ENCODE results near the gene GNGT2.

DNA sequence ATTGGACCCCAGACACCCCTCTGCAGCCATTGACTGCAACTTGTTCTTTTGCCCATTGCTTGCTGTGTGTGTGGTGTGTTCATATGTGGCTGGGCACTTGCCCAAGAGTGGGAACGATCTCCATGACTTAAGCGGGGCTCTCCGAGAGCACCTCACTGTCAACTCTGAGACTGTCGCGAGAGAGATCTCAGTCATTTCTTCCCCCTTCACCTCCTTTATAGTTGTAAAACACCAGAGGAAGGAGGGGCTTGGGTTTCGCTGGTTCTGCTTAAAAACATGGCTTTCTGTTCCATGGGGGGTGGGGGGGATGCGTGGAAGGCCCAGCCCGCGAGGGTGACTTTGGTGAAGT lies 12.8 kb upstream of the GNGT2 start:
- TF ChIP-seq POLR2A (IDR thresholded peaks at IDR 0.05), result no peak
- TF ChIP-seq, protein P1, sequence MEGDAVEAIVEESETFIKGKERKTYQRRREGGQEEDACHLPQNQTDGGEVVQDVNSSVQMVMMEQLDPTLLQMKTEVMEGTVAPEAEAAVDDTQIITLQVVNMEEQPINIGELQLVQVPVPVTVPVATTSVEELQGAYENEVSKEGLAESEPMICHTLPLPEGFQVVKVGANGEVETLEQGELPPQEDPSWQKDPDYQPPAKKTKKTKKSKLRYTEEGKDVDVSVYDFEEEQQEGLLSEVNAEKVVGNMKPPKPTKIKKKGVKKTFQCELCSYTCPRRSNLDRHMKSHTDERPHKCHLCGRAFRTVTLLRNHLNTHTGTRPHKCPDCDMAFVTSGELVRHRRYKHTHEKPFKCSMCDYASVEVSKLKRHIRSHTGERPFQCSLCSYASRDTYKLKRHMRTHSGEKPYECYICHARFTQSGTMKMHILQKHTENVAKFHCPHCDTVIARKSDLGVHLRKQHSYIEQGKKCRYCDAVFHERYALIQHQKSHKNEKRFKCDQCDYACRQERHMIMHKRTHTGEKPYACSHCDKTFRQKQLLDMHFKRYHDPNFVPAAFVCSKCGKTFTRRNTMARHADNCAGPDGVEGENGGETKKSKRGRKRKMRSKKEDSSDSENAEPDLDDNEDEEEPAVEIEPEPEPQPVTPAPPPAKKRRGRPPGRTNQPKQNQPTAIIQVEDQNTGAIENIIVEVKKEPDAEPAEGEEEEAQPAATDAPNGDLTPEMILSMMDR (IDR thresholded peaks at IDR 0.05), result no peak

All from gastroesophageal sphincter (tissue), 3 donors.